ACHN (cell line): Measurements from ENCODE around the gene COQ4.

Source experiments
- DNase-seq: peaks from one replicate; pipeline ENCODE4 v3.0.0-alpha.2; 2015
- in situ Hi-C: cut with HindIII; loops from 2 replicates; pipeline ENCODE4 v1.10.0; 2017; ENCODE audit warnings: low sequenced_read_pairs, low pct_ligation_motif_present, low pct_unique_long_range_greater_than_20kb

COQ4 gene

GRCh38 chr9:128297221-128297773 lies 25.3 kb upstream of the COQ4 start:
- DNase-seq = no peak
- in situ Hi-C loops = no loop called here

GRCh38 chr9:128298535-128299482 lies 23.8 kb upstream of the COQ4 start:
- in situ Hi-C loops = no loop called here
- no peak for DNase-seq

- in situ Hi-C loops = no loop called here
- no peak for DNase-seq
Measured at GRCh38 chr9:128304136-128304970, 18.3 kb upstream of the COQ4 start.

- in situ Hi-C loops = no loop called here
- no peak for DNase-seq
Measured at GRCh38 chr9:128304971-128305288, 17.7 kb upstream of the COQ4 start.

DNA sequence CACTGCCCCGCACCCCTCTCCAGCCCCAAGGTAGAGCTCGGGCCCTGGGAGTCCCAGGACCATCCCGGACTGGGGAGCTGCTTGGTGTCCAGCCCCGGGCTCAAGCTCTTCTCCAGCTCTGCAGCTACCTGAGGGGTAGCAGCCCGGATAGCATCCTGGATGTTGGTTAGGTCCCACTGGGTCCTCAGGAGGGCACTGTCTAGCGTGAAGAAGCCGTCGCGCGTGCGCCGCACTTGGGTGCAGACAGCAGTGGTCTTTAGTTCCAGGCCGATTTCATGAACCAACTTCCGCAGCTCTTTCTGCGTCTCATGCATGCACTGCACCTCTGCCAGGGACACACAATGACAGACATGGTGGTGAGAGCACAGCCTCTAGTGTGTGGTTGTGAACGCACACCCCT lies 13.1 kb upstream of the COQ4 start:
- in situ Hi-C loops = no loop called here
- no peak for DNase-seq

DNA sequence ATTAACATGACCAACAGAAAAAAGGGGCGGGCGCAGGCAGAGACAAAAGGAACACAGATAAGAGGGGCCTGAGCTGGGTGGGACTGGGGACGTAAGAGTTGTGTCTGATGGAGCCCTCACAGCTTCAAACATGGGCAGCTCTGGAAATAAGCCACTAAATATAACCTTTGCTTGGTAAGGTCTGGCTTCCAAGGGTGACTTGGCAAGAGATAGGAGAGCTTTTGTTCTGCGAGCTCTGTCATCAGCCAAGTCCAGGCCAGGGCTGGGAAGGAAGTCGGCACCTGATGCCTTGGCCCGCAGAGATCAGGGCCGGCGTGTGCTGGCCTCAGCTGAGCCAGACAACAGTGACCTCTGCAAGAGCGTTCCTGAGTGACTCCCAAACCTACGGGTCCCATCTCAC lies 12.2 kb upstream of the COQ4 start:
- in situ Hi-C loops = no loop called here
- DNase-seq = no peak

DNA sequence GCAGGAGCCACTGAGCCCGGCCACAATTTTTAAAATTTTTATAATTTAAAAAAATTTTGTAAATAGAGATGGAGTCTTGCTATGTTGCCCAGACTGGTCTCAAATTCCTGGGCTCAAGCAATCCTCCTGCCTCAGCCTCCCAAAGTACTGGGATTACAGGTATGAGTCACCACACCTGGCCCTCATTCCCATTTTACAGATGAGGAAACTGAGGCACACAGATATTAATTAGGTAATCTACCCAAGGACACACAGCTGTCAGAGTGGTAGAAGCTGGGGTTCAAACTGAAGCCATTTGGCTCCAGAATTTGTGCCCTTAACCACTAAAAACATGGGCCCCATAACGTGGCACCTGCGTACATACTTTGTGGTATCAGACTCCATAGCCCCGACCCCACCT lies 7.9 kb upstream of the COQ4 start:
- in situ Hi-C loops = no loop called here

GRCh38 chr9:128316421-128316820 lies 6.2 kb upstream of the COQ4 start:
- no peak for DNase-seq
- in situ Hi-C loops = no loop called here

More for the DNA sequence above, 7.9 kb upstream of the COQ4 start:
- DNase-seq = no peak

DNA sequence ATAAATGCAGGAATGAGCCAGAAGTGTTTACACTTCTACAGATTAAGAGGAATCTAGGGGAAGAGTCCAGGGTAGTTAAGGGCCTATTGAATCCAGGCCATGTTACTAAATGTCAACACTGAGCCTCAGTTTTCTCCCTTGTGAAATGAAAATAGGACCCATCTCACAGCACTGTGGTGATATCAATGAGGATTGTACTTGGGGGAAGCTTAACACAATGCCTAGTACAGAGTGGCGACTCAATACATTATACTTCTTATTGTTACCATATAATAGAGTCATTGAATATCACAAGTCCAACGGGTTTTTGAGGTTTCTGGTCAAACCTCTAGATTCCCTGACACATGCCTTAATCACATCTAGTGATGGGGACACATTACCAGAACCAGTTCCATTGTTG lies 5.0 kb upstream of the COQ4 start:
- in situ Hi-C loops = no loop called here
- DNase-seq = no peak

- DNase-seq = no peak
- in situ Hi-C loops = no loop called here
Measured at GRCh38 chr9:128321343-128321742, 1.3 kb upstream of the COQ4 start.

- in situ Hi-C loops = no loop called here
- no peak for DNase-seq
Measured at GRCh38 chr9:128321879-128322403, 698 bp upstream of the COQ4 start.

- in situ Hi-C loops = no loop called here
Measured at GRCh38 chr9:128323212-128323730, 632 bp downstream of the COQ4 start.

GRCh38 chr9:128323791-128324190 lies 1.2 kb downstream of the COQ4 start:
- no peak for DNase-seq
- in situ Hi-C loops = no loop called here

More at GRCh38 chr9:128323212-128323730, 632 bp downstream of the COQ4 start:
- DNase-seq = peak; percentile 20

- in situ Hi-C loops = no loop called here
- no peak for DNase-seq
Measured at GRCh38 chr9:128324401-128324800, 1.8 kb downstream of the COQ4 start.

GRCh38 chr9:128325629-128326028 lies 3.0 kb downstream of the COQ4 start:
- in situ Hi-C loops = no loop called here

DNA sequence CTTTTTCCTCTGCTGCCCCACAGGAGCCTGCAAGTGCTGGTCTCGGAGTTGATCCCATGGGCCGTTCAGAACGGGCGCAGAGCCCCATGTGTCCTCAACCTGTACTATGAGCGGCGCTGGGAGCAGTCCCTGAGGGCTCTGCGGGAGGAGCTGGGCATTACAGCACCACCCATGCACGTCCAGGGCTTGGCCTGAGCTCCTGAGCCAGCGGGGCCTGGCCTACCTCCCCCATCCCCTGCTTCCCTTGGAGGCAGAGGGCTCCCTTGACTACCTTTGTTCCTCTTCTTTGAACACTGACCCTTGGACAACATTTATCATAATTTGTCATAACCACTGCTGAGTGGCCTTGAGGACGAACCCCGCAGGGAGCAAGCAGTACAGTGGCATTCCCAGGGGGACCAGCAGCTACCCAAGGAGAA lies 10.8 kb downstream of the COQ4 start:
- in situ Hi-C loops = no loop called here
- no peak for DNase-seq

More at GRCh38 chr9:128325629-128326028, 3.0 kb downstream of the COQ4 start:
- DNase-seq = no peak

- in situ Hi-C loops = no loop called here
- DNase-seq = no peak
Measured at GRCh38 chr9:128335161-128335560, 12.5 kb downstream of the COQ4 start.

- in situ Hi-C loops = no loop called here
- no peak for DNase-seq
Measured at GRCh38 chr9:128335914-128336313, 13.3 kb downstream of the COQ4 start.

DNA sequence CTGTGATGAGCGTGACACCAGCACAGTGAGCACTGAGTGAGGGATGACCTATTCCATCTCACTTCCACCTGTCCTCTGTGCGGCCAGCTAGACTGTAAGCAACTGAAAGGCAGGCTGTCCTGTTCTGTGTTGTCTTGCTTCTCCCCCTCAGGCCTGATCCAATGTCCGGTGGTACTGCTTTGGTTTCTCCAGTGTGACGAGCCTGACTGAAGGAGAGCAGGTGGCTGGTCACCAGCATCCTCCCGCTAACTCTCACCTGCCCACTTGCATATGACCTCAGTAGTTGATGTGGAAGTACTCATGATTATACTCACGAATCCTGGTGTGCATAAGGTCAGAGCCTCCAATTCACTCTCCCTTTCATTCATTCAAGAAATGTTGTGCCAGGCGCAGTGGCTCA lies 15.3 kb downstream of the COQ4 start:
- DNase-seq = no peak
- in situ Hi-C loops = no loop called here
